GM23338 (cell line): Measurements from ENCODE around the gene FOXP4. TPM values are rescaled to one million over a fixed set of nuclear protein-coding genes. Genes with fewer than 3 reads are reported as not detected.

Experiments used
- ATAC-seq: fragments of 200-7000 bp; cut with Tn5 transposase; 3 replicates; pipeline ENCODE4 v1.9.1; 2020
- DNase-seq: peaks from one replicate; pipeline ENCODE4 v3.0.0-alpha.2; 2015; ENCODE audit warnings: low spot score
- H2AFZ ChIP-seq: fragments of 200-600 bp; sonication (generic); 2 replicates; pipeline ENCODE4 v1.8.0; 2016; ENCODE audit warnings: antibody characterized with exemption, mild to moderate bottlenecking, moderate library complexity
- H3F3A ChIP-seq: fragments of 200-600 bp; sonication (generic); replicated peaks from 2 replicates; pipeline ENCODE4 v1.8.0; 2017; ENCODE audit warnings: antibody characterized with exemption, mixed run types, low read depth
- H3K27ac ChIP-seq: fragments of 200-600 bp; sonication (generic); 2 replicates; pipeline ENCODE4 v1.6.1; 2016; ENCODE audit warnings: low read depth
- H3K27me3 ChIP-seq: fragments of 200-600 bp; sonication (generic); 2 replicates; pipeline ENCODE4 v1.8.0; 2016; ENCODE audit warnings: mild to moderate bottlenecking, mixed run types, moderate library complexity; ENCODE audit not compliant: insufficient read depth
- H3K36me3 ChIP-seq: fragments of 200-600 bp; sonication (generic); 2 replicates; pipeline ENCODE4 v1.8.0; 2016; ENCODE audit warnings: mild to moderate bottlenecking; ENCODE audit not compliant: insufficient read depth
- H3K4me1 ChIP-seq: fragments of 200-600 bp; sonication (generic); 2 replicates; pipeline ENCODE4 v1.8.0; 2016; ENCODE audit warnings: mild to moderate bottlenecking, moderate library complexity; ENCODE audit not compliant: insufficient read depth
- H3K4me2 ChIP-seq: fragments of 200-600 bp; sonication (generic); 2 replicates; pipeline ENCODE4 v1.7.1; 2017; ENCODE audit warnings: mixed run types
- H3K4me3 ChIP-seq: fragments of 200-600 bp; sonication (generic); 2 replicates; pipeline ENCODE4 v1.6.1; 2016; ENCODE audit warnings: mixed run types
- H3K79me2 ChIP-seq: fragments of 200-600 bp; sonication (generic); replicated peaks from 2 replicates; pipeline ENCODE4 v1.8.0; 2017; ENCODE audit warnings: mild to moderate bottlenecking; ENCODE audit not compliant: insufficient read depth
- H3K9me2 ChIP-seq: fragments of 200-600 bp; sonication (generic); 2 replicates; pipeline ENCODE4 v1.8.0; 2017; ENCODE audit not compliant: insufficient read depth
- H4K20me1 ChIP-seq: fragments of 200-600 bp; sonication (generic); replicated peaks from 2 replicates; pipeline ENCODE4 v1.8.0; 2017; ENCODE audit warnings: mild to moderate bottlenecking; ENCODE audit not compliant: insufficient read depth
- H3K27ac Mint-ChIP-seq: 2 replicates; pipeline ENCODE4 v1.8.0; 2020; ENCODE audit warnings: inconsistent platforms, mild to moderate bottlenecking, moderate library complexity, mixed read lengths
- H3K27me3 Mint-ChIP-seq: 3 replicates; pipeline ENCODE4 v1.8.0; 2022; ENCODE audit warnings: low read depth, mild to moderate bottlenecking, moderate library complexity, mixed read lengths, inconsistent platforms; ENCODE audit not compliant: insufficient read depth, poor library complexity
- H3K36me3 Mint-ChIP-seq: 3 replicates; pipeline ENCODE4 v1.8.0; 2021; ENCODE audit warnings: low read depth, mild to moderate bottlenecking, inconsistent platforms, moderate library complexity, mixed read lengths
- H3K4me1 Mint-ChIP-seq: 3 replicates; pipeline ENCODE4 v1.8.0; 2020; ENCODE audit warnings: mild to moderate bottlenecking, inconsistent platforms, mixed read lengths
- H3K4me3 Mint-ChIP-seq: 3 replicates; pipeline ENCODE4 v1.8.0; 2021; ENCODE audit warnings: moderate library complexity, mild to moderate bottlenecking, inconsistent platforms, mixed read lengths
- H3K9me3 Mint-ChIP-seq: 3 replicates; pipeline ENCODE4 v1.8.0; 2020; ENCODE audit warnings: moderate library complexity, mild to moderate bottlenecking, inconsistent platforms, mixed read lengths
- EZH2 ChIP-seq: fragments of 200-600 bp; sonication (generic); IDR thresholded peaks from one replicate; pipeline ENCODE4 v1.8.0; 2017; ENCODE audit warnings: antibody characterized with exemption, mild to moderate bottlenecking, low read depth; ENCODE audit not compliant: unreplicated experiment
- JUNB ChIP-seq: IDR thresholded peaks from one replicate; pipeline ENCODE4 v1.6.1; 2016; ENCODE audit warnings: antibody characterized with exemption; ENCODE audit not compliant: unreplicated experiment
- NANOG ChIP-seq: IDR thresholded peaks from 2 replicates; pipeline ENCODE4 v1.6.1; 2016; ENCODE audit warnings: antibody characterized with exemption, borderline replicate concordance
- ZNF331 ChIP-seq: fragments of 250-450 bp; sonication (Bioruptor Pico); IDR thresholded peaks from 2 replicates; pipeline ENCODE4 v1.5.0; 2020; ENCODE audit warnings: low read depth, mild to moderate bottlenecking, moderate library complexity
- polyA plus RNA-seq: library from polyadenylated mRNA; unstranded; fragments of >200 nt; fragmentation: Nextera tagmentation; extraction: Ambion mirVana; gene quantifications from 2 replicates; pipeline ENCODE4 v1.2.1, GENCODE V29; 2016
- total RNA-seq: library from RNA; depleted of rRNA; stranded (reverse); fragments of >200 nt; shearing (Covaris generic); gene quantifications from 2 replicates; pipeline ENCODE4 v1.2.3, GENCODE V29; 2014
- TF ChIP-seq, protein P1 (sequence below): IDR thresholded peaks from one replicate; pipeline ENCODE4 v1.6.1; 2018; ENCODE audit warnings: antibody characterized with exemption; ENCODE audit not compliant: unreplicated experiment
- TF ChIP-seq, protein P2 (sequence below), 2 experiments: fragments of 200-600 bp in 1 of 2; sonication (generic) in 1 of 2; conservative IDR thresholded peaks; 2 replicates each; pipeline versions ENCODE4 v1.5.1 to v1.6.1; 2016 to 2017; ENCODE audit warnings: antibody characterized with exemption in 2 of 2, low read depth in 2 of 2, mild to moderate bottlenecking in 2 of 2, moderate library complexity in 1 of 2
- TF ChIP-seq, protein P3 (sequence below): fragments of 250-450 bp; sonication (Bioruptor Pico); IDR thresholded peaks from 2 replicates; pipeline ENCODE4 v1.5.0; 2020; ENCODE audit warnings: mild to moderate bottlenecking, moderate library complexity

The FOXP4 gene
- total and polyA plus RNA-seq, 2 experiments from 2014 or later = 5.1 to 13.5 TPM

DNA sequence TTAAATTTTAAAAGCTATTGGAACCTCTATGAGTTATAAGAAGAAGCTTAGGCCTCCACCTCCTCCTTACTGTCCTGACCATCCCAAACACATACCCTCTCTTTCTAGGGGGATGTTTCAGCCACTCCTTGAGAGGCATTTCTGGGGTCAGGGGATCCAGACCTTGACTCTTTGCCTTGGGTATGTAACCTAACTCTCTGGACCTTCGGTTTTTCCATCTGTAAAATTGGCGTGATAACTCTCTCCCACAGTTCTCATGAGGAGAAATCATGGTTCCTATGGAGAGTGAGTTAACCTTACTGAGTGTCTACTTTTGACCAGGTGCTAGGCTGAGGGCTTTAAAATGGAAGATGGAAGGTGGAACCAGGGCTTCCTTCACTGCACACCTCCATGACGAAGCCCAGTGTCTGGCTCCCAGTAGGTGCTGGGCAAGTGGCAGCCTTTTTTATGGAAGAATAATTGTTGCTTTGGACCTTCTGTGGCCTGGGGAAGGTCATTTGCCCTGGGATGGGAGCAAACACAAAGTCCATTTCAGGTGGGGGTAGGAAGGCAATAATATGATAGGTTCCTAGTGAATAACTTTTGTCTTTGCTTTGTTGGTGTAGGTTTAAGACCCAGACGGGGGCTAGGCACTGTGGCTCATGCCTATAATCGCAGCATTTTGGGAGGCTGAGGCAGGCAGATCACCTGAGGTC, 18.4 kb downstream of the FOXP4 start:
- TF ChIP-seq, protein P1, sequence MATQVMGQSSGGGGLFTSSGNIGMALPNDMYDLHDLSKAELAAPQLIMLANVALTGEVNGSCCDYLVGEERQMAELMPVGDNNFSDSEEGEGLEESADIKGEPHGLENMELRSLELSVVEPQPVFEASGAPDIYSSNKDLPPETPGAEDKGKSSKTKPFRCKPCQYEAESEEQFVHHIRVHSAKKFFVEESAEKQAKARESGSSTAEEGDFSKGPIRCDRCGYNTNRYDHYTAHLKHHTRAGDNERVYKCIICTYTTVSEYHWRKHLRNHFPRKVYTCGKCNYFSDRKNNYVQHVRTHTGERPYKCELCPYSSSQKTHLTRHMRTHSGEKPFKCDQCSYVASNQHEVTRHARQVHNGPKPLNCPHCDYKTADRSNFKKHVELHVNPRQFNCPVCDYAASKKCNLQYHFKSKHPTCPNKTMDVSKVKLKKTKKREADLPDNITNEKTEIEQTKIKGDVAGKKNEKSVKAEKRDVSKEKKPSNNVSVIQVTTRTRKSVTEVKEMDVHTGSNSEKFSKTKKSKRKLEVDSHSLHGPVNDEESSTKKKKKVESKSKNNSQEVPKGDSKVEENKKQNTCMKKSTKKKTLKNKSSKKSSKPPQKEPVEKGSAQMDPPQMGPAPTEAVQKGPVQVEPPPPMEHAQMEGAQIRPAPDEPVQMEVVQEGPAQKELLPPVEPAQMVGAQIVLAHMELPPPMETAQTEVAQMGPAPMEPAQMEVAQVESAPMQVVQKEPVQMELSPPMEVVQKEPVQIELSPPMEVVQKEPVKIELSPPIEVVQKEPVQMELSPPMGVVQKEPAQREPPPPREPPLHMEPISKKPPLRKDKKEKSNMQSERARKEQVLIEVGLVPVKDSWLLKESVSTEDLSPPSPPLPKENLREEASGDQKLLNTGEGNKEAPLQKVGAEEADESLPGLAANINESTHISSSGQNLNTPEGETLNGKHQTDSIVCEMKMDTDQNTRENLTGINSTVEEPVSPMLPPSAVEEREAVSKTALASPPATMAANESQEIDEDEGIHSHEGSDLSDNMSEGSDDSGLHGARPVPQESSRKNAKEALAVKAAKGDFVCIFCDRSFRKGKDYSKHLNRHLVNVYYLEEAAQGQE = no peak
- TF ChIP-seq, protein P2, sequence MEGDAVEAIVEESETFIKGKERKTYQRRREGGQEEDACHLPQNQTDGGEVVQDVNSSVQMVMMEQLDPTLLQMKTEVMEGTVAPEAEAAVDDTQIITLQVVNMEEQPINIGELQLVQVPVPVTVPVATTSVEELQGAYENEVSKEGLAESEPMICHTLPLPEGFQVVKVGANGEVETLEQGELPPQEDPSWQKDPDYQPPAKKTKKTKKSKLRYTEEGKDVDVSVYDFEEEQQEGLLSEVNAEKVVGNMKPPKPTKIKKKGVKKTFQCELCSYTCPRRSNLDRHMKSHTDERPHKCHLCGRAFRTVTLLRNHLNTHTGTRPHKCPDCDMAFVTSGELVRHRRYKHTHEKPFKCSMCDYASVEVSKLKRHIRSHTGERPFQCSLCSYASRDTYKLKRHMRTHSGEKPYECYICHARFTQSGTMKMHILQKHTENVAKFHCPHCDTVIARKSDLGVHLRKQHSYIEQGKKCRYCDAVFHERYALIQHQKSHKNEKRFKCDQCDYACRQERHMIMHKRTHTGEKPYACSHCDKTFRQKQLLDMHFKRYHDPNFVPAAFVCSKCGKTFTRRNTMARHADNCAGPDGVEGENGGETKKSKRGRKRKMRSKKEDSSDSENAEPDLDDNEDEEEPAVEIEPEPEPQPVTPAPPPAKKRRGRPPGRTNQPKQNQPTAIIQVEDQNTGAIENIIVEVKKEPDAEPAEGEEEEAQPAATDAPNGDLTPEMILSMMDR (conservative IDR thresholded peaks at IDR 0.05; ENCODE audit: low read depth in 2 of 2) = no peak
- TF ChIP-seq ZNF331 (no peak), EZH2 (no peak), JUNB (no peak), NANOG (no peak)
- TF ChIP-seq, protein P3, sequence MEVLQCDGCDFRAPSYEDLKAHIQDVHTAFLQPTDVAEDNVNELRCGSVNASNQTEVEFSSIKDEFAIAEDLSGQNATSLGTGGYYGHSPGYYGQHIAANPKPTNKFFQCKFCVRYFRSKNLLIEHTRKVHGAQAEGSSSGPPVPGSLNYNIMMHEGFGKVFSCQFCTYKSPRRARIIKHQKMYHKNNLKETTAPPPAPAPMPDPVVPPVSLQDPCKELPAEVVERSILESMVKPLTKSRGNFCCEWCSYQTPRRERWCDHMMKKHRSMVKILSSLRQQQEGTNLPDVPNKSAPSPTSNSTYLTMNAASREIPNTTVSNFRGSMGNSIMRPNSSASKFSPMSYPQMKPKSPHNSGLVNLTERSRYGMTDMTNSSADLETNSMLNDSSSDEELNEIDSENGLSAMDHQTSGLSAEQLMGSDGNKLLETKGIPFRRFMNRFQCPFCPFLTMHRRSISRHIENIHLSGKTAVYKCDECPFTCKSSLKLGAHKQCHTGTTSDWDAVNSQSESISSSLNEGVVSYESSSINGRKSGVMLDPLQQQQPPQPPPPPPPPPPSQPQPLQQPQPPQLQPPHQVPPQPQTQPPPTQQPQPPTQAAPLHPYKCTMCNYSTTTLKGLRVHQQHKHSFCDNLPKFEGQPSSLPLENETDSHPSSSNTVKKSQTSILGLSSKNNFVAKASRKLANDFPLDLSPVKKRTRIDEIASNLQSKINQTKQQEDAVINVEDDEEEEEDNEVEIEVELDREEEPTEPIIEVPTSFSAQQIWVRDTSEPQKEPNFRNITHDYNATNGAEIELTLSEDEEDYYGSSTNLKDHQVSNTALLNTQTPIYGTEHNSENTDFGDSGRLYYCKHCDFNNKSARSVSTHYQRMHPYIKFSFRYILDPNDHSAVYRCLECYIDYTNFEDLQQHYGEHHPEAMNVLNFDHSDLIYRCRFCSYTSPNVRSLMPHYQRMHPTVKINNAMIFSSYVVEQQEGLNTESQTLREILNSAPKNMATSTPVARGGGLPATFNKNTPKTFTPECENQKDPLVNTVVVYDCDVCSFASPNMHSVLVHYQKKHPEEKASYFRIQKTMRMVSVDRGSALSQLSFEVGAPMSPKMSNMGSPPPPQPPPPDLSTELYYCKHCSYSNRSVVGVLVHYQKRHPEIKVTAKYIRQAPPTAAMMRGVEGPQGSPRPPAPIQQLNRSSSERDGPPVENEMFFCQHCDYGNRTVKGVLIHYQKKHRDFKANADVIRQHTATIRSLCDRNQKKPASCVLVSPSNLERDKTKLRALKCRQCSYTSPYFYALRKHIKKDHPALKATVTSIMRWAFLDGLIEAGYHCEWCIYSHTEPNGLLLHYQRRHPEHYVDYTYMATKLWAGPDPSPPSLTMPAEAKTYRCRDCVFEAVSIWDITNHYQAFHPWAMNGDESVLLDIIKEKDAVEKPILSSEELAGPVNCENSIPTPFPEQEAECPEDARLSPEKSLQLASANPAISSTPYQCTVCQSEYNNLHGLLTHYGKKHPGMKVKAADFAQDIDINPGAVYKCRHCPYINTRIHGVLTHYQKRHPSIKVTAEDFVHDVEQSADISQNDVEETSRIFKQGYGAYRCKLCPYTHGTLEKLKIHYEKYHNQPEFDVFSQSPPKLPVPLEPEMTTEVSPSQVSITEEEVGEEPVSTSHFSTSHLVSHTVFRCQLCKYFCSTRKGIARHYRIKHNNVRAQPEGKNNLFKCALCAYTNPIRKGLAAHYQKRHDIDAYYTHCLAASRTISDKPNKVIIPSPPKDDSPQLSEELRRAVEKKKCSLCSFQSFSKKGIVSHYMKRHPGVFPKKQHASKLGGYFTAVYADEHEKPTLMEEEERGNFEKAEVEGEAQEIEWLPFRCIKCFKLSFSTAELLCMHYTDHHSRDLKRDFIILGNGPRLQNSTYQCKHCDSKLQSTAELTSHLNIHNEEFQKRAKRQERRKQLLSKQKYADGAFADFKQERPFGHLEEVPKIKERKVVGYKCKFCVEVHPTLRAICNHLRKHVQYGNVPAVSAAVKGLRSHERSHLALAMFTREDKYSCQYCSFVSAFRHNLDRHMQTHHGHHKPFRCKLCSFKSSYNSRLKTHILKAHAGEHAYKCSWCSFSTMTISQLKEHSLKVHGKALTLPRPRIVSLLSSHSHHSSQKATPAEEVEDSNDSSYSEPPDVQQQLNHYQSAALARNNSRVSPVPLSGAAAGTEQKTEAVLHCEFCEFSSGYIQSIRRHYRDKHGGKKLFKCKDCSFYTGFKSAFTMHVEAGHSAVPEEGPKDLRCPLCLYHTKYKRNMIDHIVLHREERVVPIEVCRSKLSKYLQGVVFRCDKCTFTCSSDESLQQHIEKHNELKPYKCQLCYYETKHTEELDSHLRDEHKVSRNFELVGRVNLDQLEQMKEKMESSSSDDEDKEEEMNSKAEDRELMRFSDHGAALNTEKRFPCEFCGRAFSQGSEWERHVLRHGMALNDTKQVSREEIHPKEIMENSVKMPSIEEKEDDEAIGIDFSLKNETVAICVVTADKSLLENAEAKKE (CRISPR knock-in tag) = no peak
- Histone ChIP-seq H3F3A (peaks cover 35% of the 10 kb centered on the region), H4K20me1 (0 out of 2 replicates have a peak, but pooled peaks cover 5% of the 10 kb centered on the region), H3K27me3 (peaks cover 5% of the 10 kb centered on the region), H3K4me2 (no peak overlapping the region), H3K27ac (no peak overlapping the region), H3K9me2 (no peaks in the 10 kb centered on the region), H3K4me3 (no peak overlapping the region), H2AFZ (no peak overlapping the region), H3K36me3 (no peaks in the 10 kb centered on the region), H3K4me1 (peaks cover 48% of the 10 kb centered on the region), H3K79me2 (peaks cover 19% of the 10 kb centered on the region)
- H3K27ac Mint-ChIP-seq = no peak overlapping the region
- no peaks in the 10 kb centered on the region; the same call in 2 of the 3 replicates for H3K9me3 Mint-ChIP-seq
- H3K36me3 Mint-ChIP-seq = peaks cover 31% of the 10 kb centered on the region
- peaks cover 20% of the 10 kb centered on the region for H3K27me3 Mint-ChIP-seq
- ATAC-seq (no peak), DNase-seq (no peak)
- H3K4me1 Mint-ChIP-seq = peaks cover 64% of the 10 kb centered on the region
- no peak overlapping the region; the same call in 2 of the 3 replicates for H3K4me3 Mint-ChIP-seq
